Dermis lymphatic vessel endothelial cell (primary cell): Measurements from ENCODE around the gene KCNE3. TPM values are rescaled to one million over a fixed set of nuclear protein-coding genes. Genes with fewer than 3 reads are reported as not detected.

Source experiments
- total RNA-seq: library from RNA; depleted of rRNA; stranded (reverse); fragments of >200 nt; gene quantifications from 2 replicates; pipeline ENCODE4 v1.2.1, GENCODE V29; 2014

The KCNE3 gene
- total RNA-seq, result 0.11 and 0.34 TPM in 2 replicates

GRCh38 chr11:74466916-74467885, at the start of gene KCNE3:
Gene KCNE3, minus strand, starts transcription at chr11:74467549. Its CDS starts 9,986 bp downstream, at chr11:74457563.

GRCh38 chr11:74492974-74493790, 25.8 kb upstream of the KCNE3 start, which contains the start of gene LIPT2:
Gene LIPT2, minus strand, starts transcription at chr11:74493724. Its CDS starts 21 bp downstream, at chr11:74493703.

Other genes with a start within 250 kb of the KCNE3 start
- gene P4HA3, start 155.9 kb downstream of the KCNE3 start, total RNA-seq, result 58.8 and 82.8 TPM in 2 replicates
- 40.5 and 52.4 TPM in 2 replicates for gene PGM2L1, start 69.1 kb downstream of the KCNE3 start, total RNA-seq
- 3.1 and 4.0 TPM in 2 replicates for gene LIPT2, start 26.2 kb upstream of the KCNE3 start, total RNA-seq
- 9.8 and 9.9 TPM in 2 replicates for gene POLD3, start 125.0 kb upstream of the KCNE3 start, total RNA-seq